ENCODE measurements around the gene TFF3.

GRCh38 chr21:42311160-42311559 lies 4.0 kb downstream of the TFF3 start:
- no peak for TF ChIP-seq CTCF (conservative IDR thresholded peaks at IDR 0.05)
- no peak for TF ChIP-seq EZH2 (IDR thresholded peaks at IDR 0.05; ENCODE audit: low read depth)
